ENCODE results near the gene GRXCR2. TPM values are rescaled to one million over a fixed set of nuclear protein-coding genes. Genes with fewer than 3 reads are reported as not detected.

GRXCR2 gene
- total RNA-seq, 1 experiment from 2014 or later = not detected

GRCh38 chr5:145840458-145841132 is 32.2 kb downstream of the GRXCR2 start:
- Histone ChIP-seq H3K36me3 (ENCODE audit: control insufficient read depth in 1 of 2, insufficient read depth in 2 of 2, low read length in 2 of 2) (no peaks in the 10 kb centered on the region), H3K4me3 (replicated peaks in 1 of 2; ENCODE audit: low read depth in 1 of 2, low read length in 2 of 2) (no peak overlapping the region), H3K4me2 (ENCODE audit: low read length) (no peak overlapping the region), H3K27me3 (ENCODE audit: insufficient read depth, low read length) (no peaks in the 10 kb centered on the region), H3K9me3 (ENCODE audit: control insufficient read depth in 1 of 2, insufficient read depth in 1 of 2, low read depth in 1 of 2, low read length in 2 of 2) (no peaks in the 10 kb centered on the region), H2AFZ (ENCODE audit: low read depth, low read length, poor library complexity, severe bottlenecking) (no peak overlapping the region), H3K27ac (ENCODE audit: low read depth, low read length) (no peak overlapping the region), H3K9me2 (ENCODE audit: insufficient read depth) (no peaks in the 10 kb centered on the region), H4K20me1 (ENCODE audit: insufficient read depth) (no peaks in the 10 kb centered on the region), H3K9ac (ENCODE audit: low read length) (no peak overlapping the region), H3K79me2 (ENCODE audit: insufficient read depth, low read length) (no peaks in the 10 kb centered on the region), H3K4me1 (ENCODE audit: control insufficient read depth in 1 of 2, insufficient read depth in 2 of 2, low read length in 2 of 2) (peaks cover 6 to 8% of the 10 kb centered on the region in 2 experiments)
- DNase-seq (ENCODE audit: low read depth, low spot score) = no peak
- intact Hi-C loops (cut with micrococcal nuclease) = no loop called here
- ATAC-seq = no peak
- CTCF ChIA-PET = interaction anchor here (1.5 kb wide), 1 partner anchor 48 kb away, joined by 5 read pairs; no protein-coding TSS in a partner anchor
- BruUV-seq (replicated peaks) = no TSS peak
- TF ChIP-seq ATF3 (IDR thresholded peaks at IDR 0.05) (no peak), SIN3A (IDR thresholded peaks at IDR 0.05; ENCODE audit: low read depth) (no peak), SRF (IDR thresholded peaks at IDR 0.05; ENCODE audit: low read depth) (no peak), ZNF274 (IDR thresholded peaks at IDR 0.05; ENCODE audit: low read depth, low read length) (no peak), CEBPB (IDR thresholded peaks at IDR 0.05; ENCODE audit: low read depth) (no peak), TCF7L2 (IDR thresholded peaks at IDR 0.05; ENCODE audit: borderline replicate concordance, extremely low read depth, insufficient read depth, insufficient read length) (no peak), SP1 (IDR thresholded peaks at IDR 0.05; ENCODE audit: low read depth) (no peak), MAX (IDR thresholded peaks at IDR 0.05) (no peak), REST (IDR thresholded peaks at IDR 0.05; ENCODE audit: low read depth) (no peak), ZFX (IDR thresholded peaks at IDR 0.05) (no peak), CBX3 (IDR thresholded peaks at IDR 0.05; ENCODE audit: low read depth) (no peak), EZH2phosphoT487 (IDR thresholded peaks at IDR 0.05; ENCODE audit: borderline replicate concordance) (no peak), CTCF (IDR thresholded peaks at IDR 0.05 in 2 of 3, conservative IDR thresholded peaks at IDR 0.05 in 1 of 3; ENCODE audit: borderline replicate concordance in 1 of 3, insufficient read depth in 1 of 3, low read depth in 2 of 3, low read length in 2 of 3) (no peak), YY1 (IDR thresholded peaks at IDR 0.05; ENCODE audit: extremely low read depth, insufficient replicate concordance, low read depth, low read length) (no peak), JUND (IDR thresholded peaks at IDR 0.05) (no peak), ELF1 (IDR thresholded peaks at IDR 0.05; ENCODE audit: borderline replicate concordance, low read depth) (no peak)
- RAD21 ChIA-PET (ENCODE audit: low non-redundant PET in 1 of 2, low total read pairs in 2 of 2, uncharacterized antibody in 2 of 2, unreplicated experiment in 2 of 2) = no interaction called here
- POLR2A ChIA-PET = no interaction called here

Data from HCT116 (cell line).